T-helper 1 cell treated with Interleukin-12 subunit alpha and Interleukin-12 subunit beta and Interleukin-4 antibody, amounts not matched to agents 30 ng/mL and 1 ng/mL, for 36 hours (primary cell): ENCODE measurements around the gene KIF3A. TPM values are rescaled to one million over a fixed set of nuclear protein-coding genes. Genes with fewer than 3 reads are reported as not detected.

ENCODE experiments used
- intact Hi-C: fragments of 100-400 bp; cut with micrococcal nuclease; formaldehyde crosslinking; loops from one replicate; pipeline ENCODE4 v1.15.1; 2024
- total RNA-seq: library from RNA; stranded (reverse); gene quantifications from 2 replicates; pipeline ENCODE4 v1.2.3, GENCODE V29; 2022

KIF3A gene
- 41.2 and 42.9 TPM in 2 replicates for total RNA-seq

GRCh38 chr5:132736853-132737833, at the start of gene KIF3A:
Gene KIF3A (minus strand): TSS chr5:132737546. CDS start chr5:132737419, 127 bp downstream.
- intact Hi-C loops, result loop anchor here (1.0 to 5.0 kb wide), 16 partner anchors 9 to 1100 kb away; partner anchors contain the start of genes AFF4, GDF9, HSPA4 and RAD50

DNA sequence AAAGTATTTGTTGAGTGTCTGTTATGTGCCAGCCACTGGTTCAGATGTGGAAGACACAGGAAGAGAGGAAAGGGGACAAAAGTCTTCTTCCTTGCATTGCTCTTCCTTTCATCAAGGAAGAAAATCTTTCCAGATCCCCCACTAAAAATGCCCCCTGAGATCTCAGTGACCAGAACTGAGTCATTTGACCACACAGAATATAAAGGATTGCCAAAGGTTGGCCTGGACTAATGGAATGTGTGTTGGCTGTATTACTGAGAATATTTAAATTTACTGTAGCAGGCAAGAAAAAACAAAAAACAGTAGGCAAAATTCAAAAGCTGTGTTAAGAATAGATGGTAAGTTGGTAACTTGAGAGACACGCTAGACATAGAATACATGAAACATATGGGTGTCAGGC, 49.7 kb upstream of the KIF3A start:
- intact Hi-C loops, result no loop called here

DNA sequence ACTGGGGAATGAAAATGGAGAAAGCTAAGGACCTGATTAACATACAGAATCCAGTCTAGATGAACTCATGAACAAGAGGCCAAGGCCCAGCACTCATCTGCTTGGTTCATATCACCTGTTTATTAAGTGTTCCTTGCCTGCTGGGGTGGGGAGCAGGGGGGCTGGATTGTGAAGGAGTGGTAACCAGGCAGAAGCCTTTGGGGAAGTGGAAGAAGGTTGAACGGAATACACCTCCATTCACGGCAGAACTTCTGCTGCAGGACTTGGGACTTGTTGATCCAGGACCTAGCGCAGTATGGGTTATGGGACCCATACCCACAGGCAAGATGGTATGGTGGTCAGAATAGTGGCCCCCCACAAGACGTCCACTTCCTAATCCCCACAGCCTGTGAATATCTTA, 48.5 kb upstream of the KIF3A start:
- intact Hi-C loops, result no loop called here

GRCh38 chr5:132785365-132785764, 48.0 kb upstream of the KIF3A start:
- intact Hi-C loops, result no loop called here

DNA sequence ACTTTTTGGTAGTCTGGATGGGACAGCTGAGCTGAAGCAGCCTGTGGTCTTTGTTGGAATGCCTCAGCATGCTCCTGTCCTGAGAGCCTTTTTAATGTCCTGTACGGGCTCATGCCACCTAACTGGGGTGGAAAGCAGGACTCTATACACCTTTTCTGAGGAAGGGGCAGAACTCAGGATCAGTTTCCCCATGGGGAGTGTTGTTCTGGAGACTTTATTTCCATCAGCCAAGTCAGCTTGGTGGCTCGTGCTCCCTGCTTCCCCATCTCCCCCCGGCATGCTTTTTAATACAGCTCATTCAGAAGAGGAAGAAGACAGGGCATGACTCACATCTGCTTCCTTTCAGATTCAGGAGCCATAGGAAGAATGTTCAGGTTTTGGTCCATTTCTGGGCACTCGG, 44.8 kb upstream of the KIF3A start:
- intact Hi-C loops, result no loop called here

DNA sequence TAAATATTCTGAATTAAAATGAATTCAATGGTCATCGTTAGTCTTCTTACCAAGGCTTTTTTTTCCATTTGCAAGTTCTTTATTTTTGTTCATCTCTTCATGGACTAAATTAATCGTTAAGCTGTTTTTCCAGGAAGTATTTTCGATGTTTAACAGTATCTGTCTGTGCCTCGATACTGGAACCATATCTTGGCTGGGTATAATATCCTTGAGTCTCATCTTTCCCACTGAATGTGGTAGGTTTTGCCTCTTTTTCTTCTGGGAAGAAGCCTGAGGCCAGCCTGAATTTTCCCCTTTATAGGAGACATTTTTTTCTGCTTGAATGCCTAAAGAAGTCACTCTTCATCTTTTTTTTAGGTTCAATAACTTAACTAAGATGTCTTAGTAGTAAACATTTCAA, 43.7 kb upstream of the KIF3A start:
- intact Hi-C loops, result no loop called here

DNA sequence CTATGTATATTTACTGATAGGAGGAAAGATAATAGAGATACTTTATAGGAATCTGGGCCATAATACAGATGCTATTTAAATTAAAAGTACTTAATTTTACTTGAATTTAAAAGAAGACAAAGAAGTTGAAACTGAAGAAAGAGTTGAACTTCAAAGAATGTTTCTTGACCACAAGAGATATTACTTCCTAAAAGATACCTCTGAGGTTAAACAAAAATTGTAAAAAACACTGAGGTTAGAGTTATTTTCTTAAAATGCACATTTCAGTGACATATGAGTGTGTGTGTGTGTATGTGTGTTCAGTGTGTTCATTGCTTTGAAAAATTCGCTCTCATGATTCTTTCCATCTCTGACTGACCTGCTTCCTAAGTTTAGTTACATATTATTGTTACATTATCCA, 43.2 kb upstream of the KIF3A start:
- intact Hi-C loops, result no loop called here

GRCh38 chr5:132779961-132780360, 42.6 kb upstream of the KIF3A start:
- intact Hi-C loops, result loop anchor here (5.0 kb wide), 1 partner anchor 32 kb away; the partner anchor contains the start of gene SOWAHA

DNA sequence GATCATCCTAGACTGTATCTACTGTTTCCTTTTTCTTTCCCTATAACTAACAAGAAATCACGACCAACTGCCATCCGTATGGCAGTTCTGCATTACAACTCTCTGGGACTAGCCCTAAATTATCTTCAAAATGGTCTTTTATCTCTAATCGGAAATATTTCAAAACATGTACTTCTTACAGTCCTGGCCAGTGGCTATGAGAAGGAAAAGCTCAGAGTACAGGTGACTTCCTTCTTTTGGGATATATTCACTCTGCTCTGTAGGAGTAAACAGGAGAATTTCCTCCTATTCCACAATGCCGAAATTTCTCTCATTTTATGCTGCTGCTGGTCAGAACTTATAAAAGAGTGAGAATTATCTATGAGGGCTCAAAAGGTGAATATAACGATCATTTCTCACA, 41.5 kb upstream of the KIF3A start:
- intact Hi-C loops, result loop anchor here (5.0 kb wide), 1 partner anchor 33 kb away; the partner anchor contains the start of gene SOWAHA

DNA sequence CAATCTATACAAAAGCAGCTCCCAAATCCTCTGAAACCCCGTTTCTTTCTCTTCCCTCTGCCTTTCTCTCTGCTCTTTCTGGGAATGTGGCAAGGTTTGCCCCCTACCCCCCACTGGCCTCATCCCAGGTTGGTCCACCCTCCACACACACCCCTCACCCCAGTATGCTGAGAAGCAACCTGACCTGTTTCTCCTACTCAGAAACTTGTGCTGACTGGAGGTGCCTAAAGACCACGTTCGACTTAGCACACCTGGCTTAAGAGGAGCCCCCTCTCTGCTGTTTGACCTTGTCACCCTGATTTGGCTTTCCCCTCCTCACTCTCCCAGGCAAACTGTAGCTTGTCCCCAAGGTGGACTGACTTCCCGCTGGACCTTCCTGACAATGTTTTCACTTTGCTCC, 40.8 kb upstream of the KIF3A start:
- intact Hi-C loops, result loop anchor here (5.0 kb wide), 1 partner anchor 34 kb away; the partner anchor contains the start of gene SOWAHA

- intact Hi-C loops, result loop anchor here (1.0 to 5.0 kb wide), 2 partner anchors 35 to 40 kb away; partner anchors contain the start of genes KIF3A and SOWAHA
Observed at GRCh38 chr5:132777209-132778069, 40.1 kb upstream of the KIF3A start, which contains the start of gene SEPTIN8. Gene SEPTIN8 (minus strand): TSS chr5:132777239. CDS start chr5:132777137, 102 bp downstream.

DNA sequence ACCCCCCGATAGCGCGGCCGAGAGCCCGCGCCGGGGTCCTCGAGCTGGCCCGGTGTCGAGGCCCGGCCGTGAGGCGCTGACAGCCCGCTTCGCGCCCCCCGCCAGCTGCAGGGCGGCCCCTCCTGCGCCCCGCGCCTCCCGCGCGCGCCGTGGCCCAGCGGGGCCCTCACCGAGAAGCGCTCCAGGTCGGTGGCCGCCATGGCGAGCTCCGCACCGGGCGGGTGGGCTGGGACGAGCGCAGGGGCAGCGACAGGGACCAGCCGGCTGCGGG, 39.5 kb upstream of the KIF3A start:
- intact Hi-C loops, result loop anchor here (1.0 to 5.0 kb wide), 3 partner anchors 26 to 40 kb away; partner anchors contain the start of genes KIF3A and SOWAHA

DNA sequence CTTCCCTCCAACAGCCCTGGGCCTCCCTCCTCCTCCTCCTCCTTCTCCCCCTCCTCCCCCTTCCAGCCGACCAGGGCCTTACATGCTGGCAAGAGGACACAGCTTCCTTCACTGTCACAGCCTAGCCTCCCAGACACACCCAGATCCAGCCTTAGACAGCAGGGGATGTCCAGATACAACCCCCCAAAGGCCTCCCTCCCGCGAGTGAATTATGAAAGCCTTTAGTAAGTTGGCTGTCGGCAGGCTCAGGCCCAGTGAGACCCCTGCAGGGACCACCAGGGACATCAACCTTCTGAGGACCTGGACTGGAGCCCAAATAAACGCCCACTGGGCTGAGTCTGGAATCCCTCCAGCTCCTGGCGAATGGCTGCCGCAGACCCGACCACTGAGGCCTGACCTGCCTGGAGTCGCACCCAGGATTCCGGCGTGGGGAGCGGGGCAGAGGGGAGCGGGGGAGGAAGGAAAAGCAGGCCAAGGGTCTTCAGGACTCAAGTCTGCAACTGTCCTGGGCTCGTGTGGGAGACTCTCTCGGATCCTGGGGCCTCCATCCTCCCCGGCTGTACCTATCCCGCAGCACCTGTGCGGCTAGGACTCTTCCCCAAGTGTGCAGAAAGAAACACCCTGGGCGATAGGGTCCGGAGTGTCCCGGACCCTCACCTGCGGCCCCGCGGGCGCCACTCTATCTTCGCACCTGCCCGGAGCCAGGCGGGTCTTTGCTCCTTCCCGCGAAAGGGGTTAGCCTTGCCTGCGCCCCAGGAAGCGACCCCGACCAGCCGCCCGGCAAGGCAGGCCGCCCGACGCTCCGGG, 39.0 kb upstream of the KIF3A start:
- intact Hi-C loops, result loop anchor here (1.0 to 5.0 kb wide), 2 partner anchors 25 to 36 kb away; partner anchors contain the start of gene SOWAHA

- intact Hi-C loops, result loop anchor here (5.0 kb wide), 1 partner anchor 37 kb away; the partner anchor contains the start of gene SOWAHA
Observed at GRCh38 chr5:132775476-132775961, 38.2 kb upstream of the KIF3A start.

- intact Hi-C loops, result loop anchor here (5.0 kb wide), 1 partner anchor 37 kb away; the partner anchor contains the start of gene SOWAHA
Observed at GRCh38 chr5:132774896-132775295, 37.5 kb upstream of the KIF3A start.

DNA sequence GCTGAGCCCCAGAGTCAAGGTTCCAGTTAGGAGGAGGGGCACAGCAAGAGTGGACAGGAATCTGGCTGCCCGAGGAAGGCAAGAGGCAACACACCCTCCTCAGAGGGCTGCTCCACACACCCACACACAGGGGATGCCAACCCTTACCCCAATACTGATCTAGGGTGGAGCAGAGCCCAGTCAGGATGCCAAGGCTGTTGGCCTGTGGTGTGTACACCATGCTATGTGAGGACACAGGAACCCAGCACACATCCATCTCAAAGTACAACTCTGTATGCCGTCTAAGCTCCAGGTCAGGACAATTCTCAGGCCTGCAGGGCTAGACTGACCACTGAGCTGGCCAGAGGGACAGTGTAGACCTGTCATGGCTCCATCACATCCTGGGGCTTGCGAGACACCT, 37.1 kb upstream of the KIF3A start:
- intact Hi-C loops, result no loop called here

DNA sequence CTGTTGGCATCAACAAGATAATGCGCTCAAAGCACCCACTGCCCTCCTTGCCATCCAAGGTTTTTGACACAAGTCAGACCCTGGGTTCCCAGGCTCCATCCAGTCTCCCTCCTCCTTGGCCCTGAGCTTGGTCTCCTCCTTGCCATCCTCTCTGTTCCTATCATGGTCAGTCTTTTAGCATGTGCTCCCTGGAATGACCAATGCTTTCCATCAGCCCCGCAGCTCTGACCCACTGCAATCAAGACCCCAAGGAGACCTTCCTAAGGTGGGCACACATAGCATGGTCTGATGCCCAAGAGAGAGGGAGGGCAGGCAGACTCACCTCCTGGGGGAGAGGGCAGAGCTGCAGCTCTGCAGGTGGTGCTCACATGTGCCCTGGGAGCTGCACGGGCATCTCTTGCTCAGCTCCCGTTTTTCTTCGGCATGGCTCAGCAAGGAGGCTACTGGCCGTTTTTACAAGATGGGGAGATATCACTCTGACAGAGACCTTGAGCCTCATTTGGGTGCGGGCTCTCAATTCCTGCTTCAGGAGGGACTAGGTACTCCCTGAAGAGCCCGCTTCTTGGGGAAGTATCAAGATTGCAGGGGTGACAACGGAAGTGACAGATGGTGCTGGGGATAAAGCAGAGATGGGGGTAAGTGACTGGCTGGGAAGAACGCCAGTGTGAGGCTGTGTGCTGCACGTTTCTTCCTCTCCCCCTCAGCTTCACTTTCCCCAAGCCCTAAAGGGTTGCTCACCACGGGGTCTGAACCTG, 36.4 kb upstream of the KIF3A start:
- intact Hi-C loops, result no loop called here

- intact Hi-C loops, result no loop called here
Observed at GRCh38 chr5:132773114-132773513, 35.8 kb upstream of the KIF3A start.

DNA sequence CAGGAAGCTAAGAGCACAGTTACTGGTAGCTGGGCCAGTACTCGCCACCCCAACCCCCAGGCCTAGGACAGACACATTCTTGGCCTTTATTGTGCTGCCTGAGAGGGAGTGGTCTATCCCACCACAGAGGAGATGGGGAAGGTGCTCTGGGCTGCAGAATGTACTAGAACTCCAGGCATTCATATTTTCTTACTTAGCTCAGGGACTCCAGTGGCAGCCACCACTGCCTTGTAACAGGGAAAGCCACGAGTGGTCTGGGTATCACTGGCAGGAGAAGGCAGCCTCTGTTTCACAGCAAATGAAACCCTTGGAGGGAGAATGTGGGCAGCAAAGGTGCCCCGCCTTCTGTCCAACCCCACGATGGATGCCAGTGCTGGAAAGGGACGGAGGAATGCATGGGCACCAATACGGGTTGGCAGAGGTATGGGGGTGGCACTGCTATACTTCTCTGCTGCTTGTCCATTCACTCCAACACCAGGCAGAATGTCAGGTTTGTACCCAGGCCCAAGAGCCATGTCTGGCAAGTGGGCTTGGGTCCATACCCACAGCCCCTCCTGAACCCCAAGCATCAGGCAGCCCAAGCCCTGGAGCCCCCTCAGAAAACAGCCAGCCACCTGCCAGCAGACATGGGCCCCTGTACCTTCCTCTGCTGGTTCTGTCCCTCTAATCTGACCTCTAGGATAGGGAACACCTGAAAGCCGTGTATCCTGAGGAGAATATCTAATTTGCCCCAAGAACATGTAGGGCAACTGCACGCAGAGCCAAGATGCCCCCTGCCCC, 35.1 kb upstream of the KIF3A start:
- intact Hi-C loops, result no loop called here
